Breast epithelium (tissue), 3 donors: ENCODE results near the gene MLH1.

Experiments
- CTCF ChIP-seq, 3 donors: fragments of 450-650 bp; IDR thresholded peaks; one replicate each; pipeline ENCODE4 v1.5.1; 2016 to 2017; ENCODE audit warnings: antibody characterized with exemption in 3 of 3, mild to moderate bottlenecking in 3 of 3, moderate library complexity in 3 of 3
- POLR2A ChIP-seq: fragments of 450-650 bp; IDR thresholded peaks from one replicate; pipeline ENCODE4 v1.6.1; 2016; ENCODE audit warnings: antibody characterized with exemption, mild to moderate bottlenecking, moderate library complexity
- POLR2AphosphoS5 ChIP-seq, 3 donors: sonication (generic); formaldehyde crosslinking; IDR thresholded peaks; one replicate each; pipeline ENCODE4 v1.6.1; 2017; ENCODE audit warnings: antibody characterized with exemption in 3 of 3

DNA sequence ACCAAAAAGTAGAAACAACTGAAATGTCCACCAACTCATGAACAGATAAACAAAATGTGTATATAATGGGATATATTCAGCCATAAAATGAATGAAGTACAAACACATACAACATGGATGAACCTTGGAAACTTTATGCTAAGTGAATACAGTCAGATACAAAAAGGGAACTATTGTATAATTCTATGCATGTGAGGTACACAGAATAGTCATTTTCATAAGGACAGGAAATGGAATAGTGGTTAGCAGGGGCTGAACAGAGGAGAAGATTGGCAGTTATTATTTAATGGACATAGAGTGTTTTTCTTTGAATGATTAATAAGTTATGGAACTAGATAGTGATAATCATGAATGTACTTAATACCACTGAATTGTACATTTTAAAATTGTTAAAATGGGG is 28.5 kb upstream of the MLH1 start:
- TF ChIP-seq CTCF (IDR thresholded peaks at IDR 0.05) (no peak), POLR2A (no peak), POLR2AphosphoS5 (IDR thresholded peaks at IDR 0.05) (no peak)
